Activated T-helper 9 cell treated with anti-CD3 and anti-CD28 coated beads, Interleukin-2, amount 50 U/mL, for 16 hours (primary cell): ENCODE data around the gene ENTPD1.

Experiments
- DNase-seq: peaks from one replicate; pipeline ENCODE4 v3.0.0-alpha.2; 2020; ENCODE audit warnings: low read depth

Gene ENTPD1

DNA sequence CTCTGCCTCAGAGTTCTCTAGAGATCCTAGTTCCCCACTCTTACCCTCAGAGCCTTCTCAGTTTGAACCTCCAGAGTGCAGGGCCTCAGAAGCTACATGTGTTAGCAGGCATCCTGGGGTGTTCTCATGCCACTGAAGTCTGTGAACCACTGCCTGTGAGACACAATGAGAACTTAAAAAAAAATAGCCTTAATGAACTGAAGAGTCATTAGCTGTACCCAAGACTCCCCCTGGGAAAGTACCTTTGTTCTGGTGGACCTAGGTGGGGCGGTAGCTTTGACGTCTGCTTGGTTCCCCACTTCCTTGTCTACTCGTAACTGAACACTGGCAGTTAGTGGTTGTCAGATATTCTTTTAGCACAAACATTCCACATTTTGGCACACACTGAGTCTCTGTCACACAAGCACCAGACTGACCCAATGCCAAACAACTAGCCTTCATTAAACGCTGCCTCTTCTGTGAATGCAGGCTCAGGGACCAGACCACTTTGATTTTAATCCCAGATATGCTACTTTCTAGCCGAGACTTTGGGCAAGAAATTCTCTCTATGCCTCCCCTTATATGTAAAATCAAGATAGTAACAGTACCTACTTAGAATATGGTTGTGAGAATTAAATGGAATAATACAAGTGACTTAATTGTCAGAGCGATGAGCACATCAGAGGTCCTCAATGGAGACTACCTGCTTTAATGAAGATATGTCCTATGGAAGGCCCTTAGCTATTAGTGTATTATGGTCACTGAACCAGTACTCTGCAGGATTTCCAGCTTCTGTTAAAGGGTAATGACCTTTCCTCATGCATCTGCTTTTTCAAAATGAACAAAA, 76.5 kb downstream of the ENTPD1 start:
- DNase-seq: peak; percentile 6

DNA sequence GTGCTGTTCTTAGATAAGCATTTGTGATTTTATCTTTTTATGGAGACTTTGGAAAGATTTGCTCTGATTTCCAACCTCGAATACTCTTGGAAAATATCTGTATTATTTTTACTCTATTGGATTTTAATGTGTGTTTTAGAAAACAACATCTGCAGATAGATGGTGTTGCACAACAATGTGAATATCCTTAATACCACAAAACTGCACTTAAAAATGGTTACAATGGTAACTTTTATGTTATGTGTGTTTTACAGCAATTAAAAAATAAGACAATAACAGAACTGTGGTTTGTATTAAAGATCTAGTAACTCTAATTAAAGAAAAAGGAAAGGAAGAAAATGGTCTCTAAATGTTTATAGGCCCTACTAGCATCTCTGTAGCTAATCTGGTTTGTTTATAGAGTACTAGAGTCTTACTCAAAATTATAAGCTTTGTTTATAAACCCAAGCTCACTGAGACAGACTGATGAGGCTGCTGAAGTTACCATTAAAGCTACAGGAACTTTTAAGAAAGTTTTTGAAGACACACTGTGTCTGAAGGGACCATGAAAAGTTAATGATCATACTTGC, 77.2 kb downstream of the ENTPD1 start:
- no peak for DNase-seq

DNA sequence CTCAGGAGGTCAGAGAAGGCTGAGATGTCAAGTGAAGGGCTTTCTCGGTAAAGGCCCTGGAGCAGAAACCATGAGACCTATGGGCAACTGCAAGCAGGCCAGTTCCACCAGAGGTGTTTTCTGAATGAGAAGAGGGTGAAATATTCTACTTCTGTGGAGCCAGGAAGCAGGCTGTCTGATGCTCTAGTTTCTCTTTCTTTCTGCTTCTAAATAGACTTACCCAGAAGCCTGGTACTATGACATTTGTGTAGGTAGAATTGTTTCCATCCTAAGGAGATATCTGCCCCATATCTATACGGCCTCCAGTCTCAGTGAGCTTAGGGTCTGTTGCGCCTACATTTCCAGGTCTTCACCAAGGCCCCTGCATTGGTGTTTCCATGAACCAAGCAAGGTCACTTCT, 78.4 kb downstream of the ENTPD1 start:
- no peak for DNase-seq

DNA sequence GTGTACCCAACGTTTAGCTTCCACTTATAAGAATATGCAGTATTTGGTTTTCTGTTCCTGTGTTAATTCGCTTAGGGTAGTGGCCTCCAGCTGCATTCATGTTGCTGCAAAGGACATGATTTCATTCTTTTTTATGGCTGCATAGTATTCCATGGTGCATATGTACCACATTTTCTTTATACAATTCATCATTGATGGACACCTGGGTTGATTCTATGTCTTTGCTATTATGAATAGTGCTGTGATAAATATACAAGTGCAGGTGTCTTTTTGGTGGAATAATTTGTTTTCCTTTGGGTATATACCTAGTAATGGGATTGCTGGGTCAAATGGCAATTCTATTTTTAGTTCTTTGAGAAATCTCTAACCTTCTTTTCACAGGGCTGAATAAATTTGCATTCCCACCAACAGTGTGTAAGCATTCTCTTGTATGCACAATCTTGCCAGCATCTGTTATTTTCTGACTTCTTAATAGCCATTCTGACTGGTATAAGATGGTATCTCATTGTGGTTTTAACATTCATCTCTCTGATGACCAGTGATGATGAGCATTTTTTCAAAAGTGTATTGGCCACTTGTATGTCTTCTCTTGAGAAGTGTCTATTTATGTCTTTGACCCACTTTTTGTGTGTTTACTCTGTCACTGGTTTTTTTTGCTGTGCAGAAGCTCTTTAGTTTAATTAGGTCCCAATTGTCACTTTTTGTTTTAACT, 79.3 kb downstream of the ENTPD1 start:
- no peak for DNase-seq

DNA sequence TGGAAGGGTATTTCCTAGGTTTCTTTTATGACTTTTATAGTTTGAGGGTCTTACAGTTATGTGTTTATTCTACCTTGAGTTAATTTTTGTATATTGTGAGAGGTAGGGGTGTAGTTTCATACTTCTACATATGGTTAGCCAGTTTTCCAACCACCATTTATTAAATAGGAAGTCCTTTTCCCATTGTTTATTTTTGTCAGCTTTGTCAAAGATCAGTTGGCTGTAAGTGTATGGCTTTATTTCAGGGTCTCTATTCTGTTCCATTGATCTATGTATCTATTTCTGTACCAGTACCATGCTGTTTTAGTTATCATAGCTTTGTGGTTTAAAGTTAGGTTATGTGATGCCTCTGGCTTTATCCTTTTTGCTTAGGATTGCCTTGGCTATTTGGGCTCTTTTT, 79.9 kb downstream of the ENTPD1 start:
- no peak for DNase-seq

DNA sequence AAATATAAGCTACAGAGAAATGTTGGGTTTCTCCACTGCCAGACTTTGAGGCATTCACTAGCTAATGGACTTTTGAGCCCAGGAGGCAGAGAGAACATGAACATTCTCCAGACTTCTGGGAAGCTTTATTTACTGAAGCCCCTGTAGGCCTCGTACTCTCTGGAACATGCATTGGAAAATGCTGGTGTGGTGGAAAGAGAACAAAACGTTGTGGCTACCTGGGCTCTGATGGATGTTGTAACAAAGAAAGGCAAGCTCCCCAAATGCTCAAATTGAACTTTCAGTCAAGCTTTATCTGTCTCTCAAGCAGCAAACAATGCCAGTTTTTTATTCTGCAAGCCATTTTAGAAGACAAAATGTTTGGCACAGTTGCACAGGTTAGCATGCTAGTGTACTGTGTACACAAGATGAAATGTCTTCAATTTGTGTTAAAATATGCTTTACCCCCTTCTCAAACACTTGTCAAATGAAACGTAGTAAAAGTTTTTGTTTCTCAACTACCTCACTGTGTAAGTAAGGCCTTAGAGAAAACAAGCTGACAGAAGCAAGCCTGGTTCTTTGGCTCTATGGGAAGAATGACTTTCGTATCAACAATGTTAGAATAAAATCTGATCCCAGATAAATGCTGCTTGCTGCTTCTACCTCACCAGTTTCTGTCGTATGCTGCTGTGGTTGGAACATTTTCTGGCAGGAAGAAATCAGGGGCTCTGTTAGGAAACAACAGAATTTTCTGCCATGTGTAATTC, 80.8 kb downstream of the ENTPD1 start:
- DNase-seq: no peak

DNA sequence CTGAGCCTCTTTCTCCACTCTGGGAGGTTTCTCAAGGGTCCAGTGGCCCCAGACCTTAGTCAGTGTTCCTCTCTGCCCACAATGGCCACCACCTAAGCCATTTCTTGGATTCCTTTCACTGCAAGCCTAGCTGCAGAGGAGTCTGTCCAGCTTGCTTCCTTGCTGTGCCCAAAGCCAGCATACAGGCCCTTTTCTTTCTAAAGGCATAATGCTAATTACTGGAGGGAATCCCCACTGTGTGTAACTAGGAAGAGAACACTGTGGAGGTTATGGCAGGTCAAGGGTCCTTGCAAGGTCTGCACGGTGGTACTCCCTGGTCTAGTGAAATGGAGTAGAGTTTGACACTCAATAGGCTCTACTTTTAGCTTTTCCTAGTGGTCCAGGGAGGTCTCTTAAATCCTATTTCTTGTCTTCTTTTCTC, 81.4 kb downstream of the ENTPD1 start:
- no peak for DNase-seq

DNA sequence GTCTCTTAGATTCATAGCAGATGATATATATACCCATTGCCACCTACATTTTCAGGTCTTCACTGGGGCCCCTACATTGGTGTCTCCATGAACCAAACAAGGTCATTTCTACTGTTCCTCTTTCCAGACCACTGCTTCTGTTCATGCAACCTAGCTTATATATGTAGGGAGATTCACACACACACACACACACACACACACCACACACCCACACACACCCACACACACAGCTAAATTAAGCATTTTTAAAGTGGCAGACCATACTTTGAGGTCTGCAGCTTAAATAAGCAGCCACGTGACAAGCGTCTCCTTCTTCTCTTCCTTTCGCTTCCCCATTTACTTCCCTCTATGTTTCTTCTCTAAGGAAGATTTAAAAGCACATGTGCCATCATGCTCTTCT, 81.8 kb downstream of the ENTPD1 start:
- no peak for DNase-seq

DNA sequence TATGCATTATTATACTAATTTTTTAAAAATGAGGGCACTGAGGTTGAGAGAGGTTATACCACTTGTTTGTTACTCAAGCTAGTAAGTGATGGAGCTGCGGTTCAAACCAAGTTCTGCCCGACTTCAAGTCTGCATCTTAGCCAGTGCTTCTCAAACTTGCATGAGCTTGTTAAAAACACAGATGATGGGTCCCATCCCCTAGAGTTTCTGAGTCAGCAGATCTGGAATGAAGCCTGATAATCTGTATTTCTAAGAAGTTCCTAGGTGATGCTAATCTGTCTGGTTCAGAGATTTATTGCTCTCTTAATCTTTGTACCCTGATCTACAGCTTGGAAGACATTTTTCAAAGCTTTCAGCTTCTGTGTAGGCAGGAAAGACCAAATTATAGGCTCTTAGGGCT, 84.2 kb downstream of the ENTPD1 start:
- DNase-seq: no peak

DNA sequence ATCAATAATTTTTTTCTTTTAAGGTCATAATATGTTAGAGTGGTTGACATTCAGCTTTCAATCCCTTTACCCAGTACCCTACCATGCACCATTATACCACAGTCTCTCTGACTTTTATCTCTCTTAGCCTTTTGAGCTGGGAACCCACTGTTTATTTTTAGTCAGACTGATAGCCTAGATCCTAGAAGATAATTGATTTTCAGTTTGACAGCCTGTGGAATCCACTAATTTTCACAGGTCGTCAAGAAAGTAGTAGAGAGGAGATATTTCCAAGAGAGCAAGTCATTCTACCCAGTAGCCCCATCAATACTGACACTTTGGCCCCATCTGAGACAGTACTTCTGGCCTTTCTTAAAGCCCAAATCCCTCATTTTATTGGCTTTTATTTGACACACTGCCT, 84.7 kb downstream of the ENTPD1 start:
- DNase-seq: no peak

DNA sequence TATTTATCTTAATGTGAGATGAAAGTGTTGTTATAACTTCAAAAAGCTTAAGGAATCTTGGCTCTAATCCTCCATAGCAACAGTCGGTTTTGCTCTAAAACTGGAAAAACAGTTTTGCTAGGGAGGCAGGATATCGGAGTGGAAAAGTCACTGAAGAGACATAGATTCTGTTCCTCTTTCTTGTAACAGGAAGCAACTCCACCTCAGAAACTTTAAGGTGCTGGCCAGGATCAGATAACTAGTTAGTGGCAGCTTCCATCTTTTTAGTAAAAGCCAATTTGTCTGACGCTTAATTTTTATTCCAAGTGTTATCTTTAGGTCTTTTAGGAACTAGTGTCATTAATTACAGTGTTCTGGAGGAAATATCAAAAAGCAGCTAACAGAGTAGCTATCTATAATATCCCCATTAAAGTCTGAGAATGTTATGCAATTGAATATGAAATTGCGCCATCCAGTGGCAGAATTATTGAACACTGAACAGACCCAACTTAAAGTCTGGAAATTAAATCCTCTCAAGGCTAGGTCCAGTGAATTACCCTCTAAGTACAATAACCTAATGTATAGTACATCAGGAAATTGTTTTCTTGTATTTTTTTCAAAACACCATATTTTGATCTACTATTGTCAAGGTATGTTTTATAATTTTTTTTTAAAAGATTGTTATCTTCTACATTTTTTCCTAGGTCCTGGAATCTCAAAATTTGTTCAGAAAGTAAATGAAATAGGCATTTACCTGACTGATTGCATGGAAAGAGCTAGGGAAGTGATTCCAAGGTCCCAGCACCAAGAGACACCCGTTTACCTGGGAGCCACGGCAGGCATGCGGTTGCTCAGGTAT, 85.9 kb downstream of the ENTPD1 start:
- no peak for DNase-seq

DNA sequence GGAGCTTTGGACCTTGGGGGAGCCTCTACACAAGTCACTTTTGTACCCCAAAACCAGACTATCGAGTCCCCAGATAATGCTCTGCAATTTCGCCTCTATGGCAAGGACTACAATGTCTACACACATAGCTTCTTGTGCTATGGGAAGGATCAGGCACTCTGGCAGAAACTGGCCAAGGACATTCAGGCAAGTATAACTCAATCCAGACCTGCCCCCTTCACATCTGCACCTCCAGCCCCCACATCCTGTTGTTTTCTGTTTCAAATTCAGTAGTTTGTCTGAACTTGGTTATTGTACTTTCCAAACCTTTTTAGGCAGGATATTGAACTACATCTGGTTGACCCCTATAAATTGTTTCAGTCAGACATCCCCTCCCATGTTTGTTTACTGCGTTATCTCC, 89.4 kb downstream of the ENTPD1 start:
- no peak for DNase-seq

DNA sequence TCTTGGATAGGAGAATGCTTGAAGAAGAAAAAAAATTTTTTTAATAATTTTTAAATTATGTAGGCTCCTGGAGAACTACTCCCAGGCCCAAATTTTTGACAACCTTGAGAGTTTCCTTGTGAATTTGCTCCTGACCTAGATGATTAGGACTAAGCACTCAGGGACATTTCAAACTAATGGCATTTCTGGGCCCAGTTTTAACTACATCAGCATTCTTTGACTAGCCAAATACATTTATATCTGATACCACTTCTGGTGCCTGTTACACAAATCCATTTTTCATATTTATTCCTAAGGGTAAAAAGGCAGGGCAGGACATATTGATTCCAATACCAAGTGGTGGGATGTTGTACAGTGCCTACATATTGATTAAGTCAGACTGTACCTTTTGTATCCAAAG, 91.0 kb downstream of the ENTPD1 start:
- no peak for DNase-seq

DNA sequence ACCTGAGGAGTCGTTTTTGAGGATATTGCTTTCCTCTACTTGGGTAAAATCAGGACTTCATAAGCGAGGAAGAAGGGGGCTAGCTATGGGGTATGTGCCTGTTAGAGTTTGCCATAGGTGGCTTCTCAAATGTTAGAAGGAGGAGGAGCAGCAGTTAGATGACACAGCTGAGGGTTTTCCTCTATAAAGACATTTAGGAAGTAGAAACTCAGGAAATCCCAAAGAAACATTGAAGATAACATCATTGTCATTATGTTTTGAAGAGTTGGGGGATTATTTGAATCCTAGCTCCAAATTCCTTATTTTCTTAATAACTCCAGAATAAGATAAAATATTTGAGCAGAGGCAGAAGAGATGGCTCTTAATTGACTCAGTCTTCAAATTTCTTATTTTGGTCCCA, 92.9 kb downstream of the ENTPD1 start:
- DNase-seq: no peak

DNA sequence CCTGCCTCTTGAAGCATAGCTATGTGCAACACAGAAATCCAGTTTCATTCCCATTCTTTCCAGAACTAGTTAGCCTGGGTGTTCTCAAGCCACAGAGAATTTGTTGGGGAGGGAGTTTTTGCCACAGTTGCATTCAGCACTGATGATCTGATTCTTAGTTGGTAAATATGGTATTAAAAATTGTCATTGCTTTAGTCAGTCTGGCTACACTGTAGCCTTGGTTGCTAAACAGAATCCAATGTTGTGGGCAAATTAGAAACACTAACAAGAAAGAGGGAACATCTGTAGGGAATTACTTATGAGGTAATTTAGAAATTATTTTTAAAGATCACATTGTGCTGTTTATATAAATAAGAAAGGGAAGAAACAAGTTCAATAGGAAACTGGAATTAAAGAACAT, 94.8 kb downstream of the ENTPD1 start:
- no peak for DNase-seq

DNA sequence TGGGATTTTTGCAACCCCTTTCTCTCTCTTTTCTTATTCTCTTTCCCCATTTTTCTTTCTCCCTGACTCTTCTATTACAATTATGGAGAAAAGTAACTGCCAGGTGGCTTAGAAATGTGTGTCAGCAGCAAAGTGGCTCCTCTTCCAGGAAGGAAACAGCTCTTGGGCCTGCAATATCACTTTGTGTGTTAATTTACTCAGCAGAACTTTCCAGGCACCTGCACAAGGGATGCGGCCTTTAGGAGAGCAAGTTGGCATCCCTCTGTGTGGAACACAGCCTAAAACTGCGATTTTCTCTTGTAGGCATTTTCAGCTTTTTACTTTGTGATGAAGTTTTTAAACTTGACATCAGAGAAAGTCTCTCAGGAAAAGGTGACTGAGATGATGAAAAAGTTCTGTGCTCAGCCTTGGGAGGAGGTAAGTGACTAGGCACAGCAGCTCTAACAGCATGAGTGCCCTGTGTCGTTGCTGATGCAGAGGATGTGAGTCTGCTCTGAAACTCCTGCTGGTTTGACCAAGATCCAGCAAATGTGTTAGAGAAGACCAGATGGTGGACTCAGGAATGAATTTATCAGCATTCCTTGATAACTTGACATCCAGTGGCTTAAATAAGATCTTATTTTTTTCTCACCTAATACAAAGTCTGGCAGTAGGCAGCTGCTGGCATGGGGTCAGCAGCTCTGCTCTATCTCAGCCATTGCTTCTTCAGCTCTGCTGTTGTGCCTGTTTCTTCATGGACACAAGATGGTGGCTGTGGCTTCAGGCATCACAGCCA, 104.4 kb downstream of the ENTPD1 start:
- DNase-seq: no peak

DNA sequence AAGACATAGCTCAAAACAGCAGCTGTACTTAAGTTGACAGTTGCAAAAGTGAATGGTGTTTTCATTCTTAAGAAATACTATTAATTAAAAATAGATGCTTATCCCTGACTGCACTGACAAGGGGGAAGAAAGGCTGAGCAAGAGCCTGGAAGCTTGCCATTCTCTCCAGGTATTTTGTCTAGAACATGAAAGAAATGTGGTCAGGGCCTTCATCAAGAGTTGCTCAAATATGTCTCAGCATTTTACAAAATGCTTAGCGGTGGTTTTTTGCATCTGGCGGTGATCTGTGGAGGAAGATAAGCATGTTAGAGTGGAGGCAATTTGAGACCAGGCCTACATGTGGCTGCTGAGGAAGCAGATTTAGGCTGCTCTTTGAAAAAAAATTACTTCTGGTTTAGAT, 105.4 kb downstream of the ENTPD1 start:
- no peak for DNase-seq

DNA sequence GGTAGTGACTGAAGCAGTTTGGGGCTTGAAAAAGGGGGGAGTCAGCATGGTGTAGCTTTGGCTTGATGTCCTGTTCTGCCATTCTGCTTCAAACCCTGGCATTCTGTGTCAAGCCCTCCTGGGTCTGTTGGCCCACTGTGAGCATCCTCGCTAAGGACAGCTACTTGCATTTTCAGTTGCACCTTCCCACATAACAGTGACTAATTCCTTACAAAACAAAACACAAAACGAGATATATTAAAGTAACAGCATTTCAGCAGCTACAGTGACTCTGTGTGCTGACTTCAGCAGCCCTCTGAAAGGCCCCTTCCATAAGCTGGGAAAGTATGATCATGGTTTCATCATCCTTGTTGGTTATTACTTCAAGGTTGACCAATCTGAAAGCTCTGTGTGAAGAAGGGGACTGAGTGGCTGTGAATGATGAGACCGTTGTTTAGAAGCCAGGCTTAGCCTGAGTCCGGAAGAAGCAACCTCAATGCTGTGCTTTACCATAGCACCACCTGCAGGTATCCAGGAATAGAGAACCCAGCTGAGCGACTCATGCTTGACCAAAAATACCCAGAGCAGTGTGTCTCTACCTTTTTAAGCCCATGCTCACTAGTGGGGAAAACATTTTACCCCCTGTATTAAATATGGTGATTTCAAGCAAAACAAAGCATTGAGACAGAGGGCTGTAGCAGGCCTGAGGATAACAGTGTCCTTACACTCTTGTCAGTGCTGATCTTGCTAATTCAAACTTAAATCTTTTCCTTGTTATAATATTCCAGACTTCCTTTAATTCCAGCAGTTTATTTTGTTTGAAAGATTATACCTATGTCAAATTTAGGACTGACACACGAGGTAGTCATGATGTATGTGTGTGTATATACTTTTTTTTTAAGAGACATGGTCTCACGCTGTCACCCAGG, 109.2 kb downstream of the ENTPD1 start:
- peak; percentile 2 for DNase-seq

DNA sequence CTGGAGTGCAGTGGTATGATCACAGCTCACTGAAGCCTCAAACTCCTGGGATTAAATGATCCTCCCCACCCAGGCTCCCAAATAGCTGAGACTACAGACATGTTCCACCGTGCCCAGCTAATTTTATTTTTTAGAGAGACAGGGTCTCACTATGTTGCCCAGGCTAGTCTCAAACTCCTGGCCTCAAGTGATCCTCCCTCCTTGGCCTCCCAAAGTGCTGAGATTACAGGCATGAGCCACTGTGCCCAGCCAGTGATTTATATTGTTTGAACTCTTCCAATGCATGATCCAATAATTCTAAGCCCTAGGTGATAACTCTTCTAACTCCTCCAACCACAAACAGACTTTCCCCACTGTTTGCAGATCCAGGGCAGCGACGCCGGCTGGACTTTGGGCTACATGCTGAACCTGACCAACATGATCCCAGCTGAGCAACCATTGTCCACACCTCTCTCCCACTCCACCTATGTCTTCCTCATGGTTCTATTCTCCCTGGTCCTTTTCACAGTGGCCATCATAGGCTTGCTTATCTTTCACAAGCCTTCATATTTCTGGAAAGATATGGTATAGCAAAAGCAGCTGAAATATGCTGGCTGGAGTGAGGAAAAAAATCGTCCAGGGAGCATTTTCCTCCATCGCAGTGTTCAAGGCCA, 110.0 kb downstream of the ENTPD1 start:
- no peak for DNase-seq
